Measurements from ENCODE around the gene MPZL3. TPM values are rescaled to one million over a fixed set of nuclear protein-coding genes. Genes with fewer than 3 reads are reported as not detected.

The MPZL3 gene
- total and polyA plus RNA-seq, 7 donors, result 0.16 to 6.2 (median 0.55) TPM

GRCh38 chr11:118215765-118216164, 36.4 kb downstream of the MPZL3 start:
- no peak overlapping the region for H3K4me3 ChIP-seq
- intact Hi-C loops (cut with DNase I), result no loop called here
- TF ChIP-seq CTCF (IDR thresholded peaks at IDR 0.05) (no peak), EP300 (IDR thresholded peaks at IDR 0.05) (no peak), POLR2AphosphoS5 (IDR thresholded peaks at IDR 0.05) (no peak), POLR2A (IDR thresholded peaks at IDR 0.05) (no peak)
- DNase-seq, result no peak
- H3K36me3 ChIP-seq, result no peaks in the 10 kb centered on the region
- WGBS, 2 donors, result 91 to 92% methylated on average over 7 of the region's 7 CpGs
- no peaks in the 10 kb centered on the region for H3K9me3 ChIP-seq
- H3K27me3 ChIP-seq, result peaks cover 0 to 13% (median 0%) of the 10 kb centered on the region in 3 donors
- H3K27ac ChIP-seq, result peak overlapping the region in 1 of 4 donors; percentile 12
- H3K4me1 ChIP-seq, result no peaks in the 10 kb centered on the region

GRCh38 chr11:118215262-118215661, 36.9 kb downstream of the MPZL3 start:
- 74 to 77% methylated on average over 3 of the region's 3 CpGs for WGBS, 2 donors
- TF ChIP-seq CTCF (IDR thresholded peaks at IDR 0.05), result no peak
- no peak for TF ChIP-seq POLR2A (IDR thresholded peaks at IDR 0.05)
- no peak for TF ChIP-seq EP300 (IDR thresholded peaks at IDR 0.05)
- TF ChIP-seq POLR2AphosphoS5 (IDR thresholded peaks at IDR 0.05), result no peak
- peaks cover 0 to 11% (median 0%) of the 10 kb centered on the region in 3 donors for H3K27me3 ChIP-seq
- no peaks in the 10 kb centered on the region for H3K9me3 ChIP-seq
- no peak overlapping the region for H3K4me3 ChIP-seq
- H3K36me3 ChIP-seq, result no peaks in the 10 kb centered on the region
- no peak for DNase-seq
- peak overlapping the region in 1 of 4 donors; percentile 12 for H3K27ac ChIP-seq
- H3K4me1 ChIP-seq, result no peaks in the 10 kb centered on the region
- intact Hi-C loops (cut with DNase I), result no loop called here

GRCh38 chr11:118214210-118214914, 37.8 kb downstream of the MPZL3 start:
- WGBS, 2 donors, result 47 to 76% methylated on average over 6 of the region's 6 CpGs
- no peak for DNase-seq
- H3K27ac ChIP-seq, result no peak overlapping the region
- H3K4me1 ChIP-seq, result no peaks in the 10 kb centered on the region
- TF ChIP-seq POLR2AphosphoS5 (IDR thresholded peaks at IDR 0.05) (no peak), EP300 (IDR thresholded peaks at IDR 0.05) (no peak), POLR2A (IDR thresholded peaks at IDR 0.05) (no peak), CTCF (IDR thresholded peaks at IDR 0.05) (no peak)
- no peaks in the 10 kb centered on the region for H3K9me3 ChIP-seq
- intact Hi-C loops (cut with DNase I), result no loop called here
- peaks cover 0 to 16% (median 0%) of the 10 kb centered on the region in 3 donors for H3K27me3 ChIP-seq
- H3K4me3 ChIP-seq, result no peak overlapping the region
- no peaks in the 10 kb centered on the region for H3K36me3 ChIP-seq

GRCh38 chr11:118213781-118214180, 38.4 kb downstream of the MPZL3 start:
- Histone ChIP-seq H3K27ac (peak overlapping the region in 1 of 4 donors; percentile 2), H3K9me3 (no peaks in the 10 kb centered on the region), H3K27me3 (peaks cover 0 to 16% (median 0%) of the 10 kb centered on the region in 3 donors), H3K4me1 (no peaks in the 10 kb centered on the region), H3K36me3 (no peaks in the 10 kb centered on the region), H3K4me3 (no peak overlapping the region)
- 38 to 71% methylated on average over 2 of the region's 2 CpGs for WGBS, 2 donors
- intact Hi-C loops (cut with DNase I), result no loop called here
- no peak for TF ChIP-seq EP300 (IDR thresholded peaks at IDR 0.05)
- no peak for TF ChIP-seq POLR2AphosphoS5 (IDR thresholded peaks at IDR 0.05)
- no peak for TF ChIP-seq POLR2A (IDR thresholded peaks at IDR 0.05)
- no peak for TF ChIP-seq CTCF (IDR thresholded peaks at IDR 0.05)
- DNase-seq, result no peak
